Left lung (tissue), 10 donors: ENCODE results near the gene CARHSP1. TPM values are rescaled to one million over a fixed set of nuclear protein-coding genes. Genes with fewer than 3 reads are reported as not detected.

Source experiments
- ATAC-seq: fragments of 200-7000 bp; cut with Tn5 transposase; one replicate; pipeline ENCODE4 v1.9.1; 2020; ENCODE audit warnings: moderate library complexity
- DNase-seq, 4 donors: peaks; one replicate each; pipeline ENCODE4 v3.0.0-alpha.2; 2013 to 2020
- H3K27ac ChIP-seq, 2 donors: fragments of 200-600 bp; sonication (generic) in 1 of 2; one replicate each; pipeline versions ENCODE4 v1.5.0 to v1.8.0; 2020 to 2021
- H3K27me3 ChIP-seq, 2 donors: fragments of 200-600 bp; sonication (generic) in 1 of 2; one replicate each; pipeline versions ENCODE4 v1.5.0 to v1.8.0; 2020 to 2021
- H3K36me3 ChIP-seq, 2 donors: fragments of 200-600 bp; sonication (generic) in 1 of 2; one replicate each; pipeline versions ENCODE4 v1.5.0 to v1.8.0; 2020 to 2021
- H3K4me1 ChIP-seq, 2 donors: fragments of 200-600 bp; one replicate each; pipeline ENCODE4 v1.8.0; 2021
- H3K4me3 ChIP-seq, 2 donors: fragments of 200-600 bp; sonication (generic) in 1 of 2; one replicate each; pipeline versions ENCODE4 v1.5.0 to v1.8.0; 2020 to 2021; ENCODE audit warnings: mild to moderate bottlenecking in 1 of 2
- H3K9me3 ChIP-seq, 2 donors: fragments of 200-600 bp; sonication (generic) in 1 of 2; one replicate each; pipeline versions ENCODE4 v1.5.0 to v1.8.0; 2020 to 2021
- intact Hi-C, 2 donors: fragments of 100-400 bp; cut with DNase I; formaldehyde crosslinking; loops; one replicate each; pipeline versions ENCODE4 v1.11.2 to v1.14.2; 2022
- polyA plus RNA-seq, 6 donors: library from polyadenylated mRNA; unstranded; fragments of 120-200 nt; gene quantifications; one replicate each; pipeline ENCODE4 v1.2.1, GENCODE V29; 2013; ENCODE audit not compliant: insufficient read length in 6 of 6
- total RNA-seq, 2 donors: library from RNA; stranded (reverse); fragmentation: NEBNext Ultra II Directional; extraction: Animal tissue kit (Norgen Biotek cat#: 25700); gene quantifications; one replicate each; pipeline ENCODE4 v1.2.1, GENCODE V29; 2021
- TF ChIP-seq, protein P1 (sequence below), 2 donors: fragments of 200-600 bp; sonication (generic) in 1 of 2; IDR thresholded peaks; one replicate each; pipeline versions ENCODE4 v1.5.0 to v1.8.0; 2021; ENCODE audit warnings: antibody characterized with exemption in 2 of 2
- donor health status: DM: no; HTN: yes; CAD: no.
- donor health status: DM: no; HTN: no; CAD: no.

CARHSP1 gene
- total and polyA plus RNA-seq, 8 donors: 74.0 to 114 (median 93.7) TPM

DNA sequence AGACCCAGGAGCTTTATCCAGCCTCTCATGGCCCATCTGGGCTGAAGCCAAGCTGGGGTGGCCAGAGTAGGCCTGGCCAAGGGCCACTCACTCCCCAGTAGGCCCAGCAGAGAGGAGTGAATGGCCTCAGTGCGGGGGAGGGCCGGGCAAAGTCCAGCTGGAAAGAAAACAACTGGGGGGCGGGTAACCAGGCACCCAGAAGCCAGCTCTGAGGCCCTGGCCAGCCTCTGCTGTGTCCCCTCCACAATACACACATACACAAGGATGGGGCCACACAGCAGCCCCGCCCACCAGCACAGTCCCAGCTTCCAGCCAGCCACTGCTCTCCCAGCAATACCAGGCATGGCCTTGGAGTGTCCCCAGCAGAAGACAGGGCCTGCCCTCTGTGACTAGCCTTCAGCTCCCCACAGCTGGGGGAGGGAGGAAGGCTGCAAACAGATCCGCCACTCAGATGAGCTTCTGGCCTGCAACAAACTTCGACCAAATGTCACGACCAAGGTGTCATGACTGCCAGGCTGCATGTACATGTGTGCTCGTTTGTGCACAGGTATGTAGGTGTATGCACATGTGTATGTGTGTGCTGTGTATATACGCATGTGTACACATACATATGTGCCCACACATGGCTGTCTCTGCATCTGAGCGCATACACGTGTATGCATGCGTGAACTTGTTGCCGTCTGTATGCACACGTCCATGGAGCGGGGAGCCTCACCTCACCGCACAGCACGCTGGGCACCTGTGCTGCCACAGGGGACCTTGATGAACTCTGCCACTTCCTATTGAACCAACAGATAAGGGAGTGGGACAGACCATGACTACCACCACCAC lies 5.0 kb downstream of the CARHSP1 start:
- Histone ChIP-seq H3K27me3 (no peaks in the 10 kb centered on the region), H3K36me3 (peaks cover 0 to 7% of the 10 kb centered on the region in 2 donors), H3K4me1 (peaks cover 33 to 88% of the 10 kb centered on the region in 2 donors), H3K27ac (peak overlapping the region; percentile 61 to 81), H3K4me3 (peak overlapping the region in 1 of 2 donors; percentile 13), H3K9me3 (no peaks in the 10 kb centered on the region)
- intact Hi-C loops: no loop called here
- DNase-seq (peak in 1 of 4 donors; percentile 74), ATAC-seq (peak; percentile 2)
- TF ChIP-seq, protein P1, sequence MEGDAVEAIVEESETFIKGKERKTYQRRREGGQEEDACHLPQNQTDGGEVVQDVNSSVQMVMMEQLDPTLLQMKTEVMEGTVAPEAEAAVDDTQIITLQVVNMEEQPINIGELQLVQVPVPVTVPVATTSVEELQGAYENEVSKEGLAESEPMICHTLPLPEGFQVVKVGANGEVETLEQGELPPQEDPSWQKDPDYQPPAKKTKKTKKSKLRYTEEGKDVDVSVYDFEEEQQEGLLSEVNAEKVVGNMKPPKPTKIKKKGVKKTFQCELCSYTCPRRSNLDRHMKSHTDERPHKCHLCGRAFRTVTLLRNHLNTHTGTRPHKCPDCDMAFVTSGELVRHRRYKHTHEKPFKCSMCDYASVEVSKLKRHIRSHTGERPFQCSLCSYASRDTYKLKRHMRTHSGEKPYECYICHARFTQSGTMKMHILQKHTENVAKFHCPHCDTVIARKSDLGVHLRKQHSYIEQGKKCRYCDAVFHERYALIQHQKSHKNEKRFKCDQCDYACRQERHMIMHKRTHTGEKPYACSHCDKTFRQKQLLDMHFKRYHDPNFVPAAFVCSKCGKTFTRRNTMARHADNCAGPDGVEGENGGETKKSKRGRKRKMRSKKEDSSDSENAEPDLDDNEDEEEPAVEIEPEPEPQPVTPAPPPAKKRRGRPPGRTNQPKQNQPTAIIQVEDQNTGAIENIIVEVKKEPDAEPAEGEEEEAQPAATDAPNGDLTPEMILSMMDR (IDR thresholded peaks at IDR 0.05): peak in 1 of 2 donors; percentile 22

DNA sequence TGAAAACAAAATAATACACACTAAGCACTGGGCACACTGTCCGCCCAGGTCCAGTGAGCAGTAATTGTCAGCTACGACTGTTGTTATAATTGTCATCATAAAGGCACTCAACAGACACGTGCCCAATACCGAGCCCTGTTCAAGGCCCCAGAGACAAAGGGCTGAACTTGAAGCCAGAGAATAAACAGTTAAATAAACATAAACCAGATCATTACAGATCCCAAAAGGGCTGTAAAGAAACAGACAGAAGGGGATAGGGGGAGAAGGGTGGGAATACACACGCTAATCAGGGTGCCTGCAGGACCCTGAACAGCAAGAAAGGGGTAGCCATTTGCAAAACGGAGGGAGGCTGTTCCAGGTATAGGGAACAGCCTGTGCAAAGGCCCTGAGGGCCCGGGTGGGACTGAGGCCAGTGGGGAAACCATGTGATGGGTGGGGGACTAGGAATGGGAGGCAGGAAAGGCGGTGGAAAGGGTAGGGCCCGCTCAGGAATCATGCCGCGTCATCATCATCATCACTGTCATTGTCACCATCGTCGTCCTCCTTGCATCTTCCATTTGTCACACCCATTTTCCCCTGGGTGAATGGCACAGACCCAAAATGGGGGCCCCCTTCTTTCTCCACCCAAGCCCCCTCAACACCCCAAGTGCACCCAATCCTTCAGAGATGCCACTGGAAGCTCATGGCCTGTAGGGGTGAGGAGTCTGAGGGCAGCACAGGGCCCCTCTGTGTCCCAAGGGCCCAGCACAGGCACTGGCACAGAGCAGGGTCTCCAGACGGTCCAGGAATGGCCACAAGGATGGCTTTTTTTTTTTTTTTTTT lies 6.3 kb downstream of the CARHSP1 start:
- DNase-seq (peak in 1 of 4 donors; percentile 60), ATAC-seq (no peak)
- Histone ChIP-seq H3K27me3 (no peaks in the 10 kb centered on the region), H3K27ac (peak overlapping the region; percentile 48 to 58), H3K4me3 (no peak overlapping the region), H3K9me3 (no peaks in the 10 kb centered on the region), H3K4me1 (peaks cover 30 to 88% of the 10 kb centered on the region in 2 donors), H3K36me3 (peaks cover 0 to 17% of the 10 kb centered on the region in 2 donors)
- intact Hi-C loops: no loop called here
- TF ChIP-seq, protein P1 (IDR thresholded peaks at IDR 0.05): no peak

DNA sequence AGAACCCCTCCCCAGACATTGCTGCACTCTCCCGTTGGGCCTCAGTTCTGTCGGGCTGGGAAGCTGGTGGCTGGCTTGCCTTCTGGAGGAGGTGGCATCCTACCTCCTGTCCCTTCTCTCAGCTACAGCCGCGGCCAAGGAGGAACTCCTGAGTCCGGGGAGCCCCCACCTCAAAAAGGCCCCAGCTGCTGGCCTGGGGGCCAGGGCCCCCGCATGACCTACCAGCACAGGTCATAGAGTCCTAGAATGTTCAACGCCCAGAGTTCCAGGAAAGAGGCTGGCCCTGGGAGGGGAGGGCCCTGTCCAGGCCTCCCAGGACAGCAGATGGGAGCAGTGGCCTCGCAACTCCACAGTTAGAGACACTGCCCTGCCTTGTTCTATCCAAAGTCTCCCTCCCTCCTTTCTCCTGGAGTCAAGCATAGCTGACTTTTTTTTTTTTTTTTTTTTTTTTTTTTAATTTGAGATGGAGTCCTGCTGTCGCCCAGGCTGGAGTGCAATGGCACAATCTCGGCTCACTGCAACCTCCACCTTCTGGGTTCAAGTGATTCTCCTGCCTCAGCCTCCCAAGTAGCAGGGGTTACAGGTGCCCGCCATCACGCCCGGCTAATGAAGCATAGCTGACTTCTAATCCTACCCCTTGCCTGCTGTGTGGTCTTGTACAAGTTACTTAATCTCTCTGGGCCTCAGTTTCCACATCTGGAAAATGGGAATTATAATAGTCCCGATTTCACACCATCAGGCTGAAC lies 7.1 kb downstream of the CARHSP1 start:
- TF ChIP-seq, protein P1 (IDR thresholded peaks at IDR 0.05): no peak
- peak overlapping the region; percentile 26 to 58 for H3K27ac ChIP-seq
- intact Hi-C loops: no loop called here
- H3K4me3 ChIP-seq: no peak overlapping the region
- H3K9me3 ChIP-seq: no peaks in the 10 kb centered on the region
- no peaks in the 10 kb centered on the region for H3K27me3 ChIP-seq
- H3K4me1 ChIP-seq: peaks cover 29 to 81% of the 10 kb centered on the region in 2 donors
- peaks cover 0 to 20% of the 10 kb centered on the region in 2 donors for H3K36me3 ChIP-seq
- peak; percentile 6 for ATAC-seq
- peak in 2 of 4 donors; percentile 42 to 60 for DNase-seq

DNA sequence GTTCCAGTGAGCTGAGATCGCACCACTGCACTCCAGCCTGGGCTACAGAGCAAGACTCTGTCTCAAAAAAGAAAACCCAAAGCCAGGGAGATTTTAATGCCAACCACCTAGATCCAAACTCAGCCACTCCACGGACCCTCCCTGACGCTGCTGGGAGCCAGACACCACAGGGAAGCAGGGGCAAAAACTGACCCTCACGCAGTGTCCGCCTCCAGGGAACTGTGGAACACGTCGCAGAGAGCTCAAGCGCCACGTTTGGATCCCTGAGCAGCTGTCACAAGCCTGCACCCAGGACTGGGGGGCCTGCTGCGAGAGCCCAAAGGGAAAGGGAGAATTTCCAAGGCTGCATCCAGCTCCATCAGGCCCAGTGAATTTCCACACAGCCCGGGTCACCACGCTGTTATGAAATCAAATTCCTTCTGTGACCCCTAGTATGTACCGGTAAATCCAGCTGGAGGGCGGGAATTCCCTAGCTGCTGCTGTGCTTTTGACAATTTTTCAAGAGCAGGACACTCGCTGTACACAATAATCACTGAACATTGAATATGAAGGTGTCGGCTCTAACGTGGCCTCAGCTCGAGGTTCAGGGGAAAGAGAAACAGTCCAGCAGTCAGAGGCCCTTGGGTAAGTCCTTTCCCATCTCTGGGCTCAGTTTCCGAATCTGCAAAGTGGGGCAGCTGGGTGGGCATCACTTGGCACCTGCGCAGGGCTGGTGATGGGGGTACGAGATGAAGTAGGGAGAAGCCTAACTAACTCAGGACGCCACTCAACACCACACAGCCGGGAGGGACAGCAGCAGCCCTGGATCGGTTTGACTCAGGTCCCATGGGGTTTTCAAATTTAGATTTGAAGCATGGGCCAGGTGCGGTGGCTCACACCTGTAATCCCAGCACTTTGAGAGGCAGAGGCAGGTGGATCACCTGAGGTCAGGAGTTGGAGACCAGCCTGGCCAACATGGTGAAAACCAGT lies 8.6 kb downstream of the CARHSP1 start:
- DNase-seq (peak in 3 of 4 donors; percentile 34 to 56 (median 51)), ATAC-seq (peak; percentile 15)
- H3K9me3 ChIP-seq: no peaks in the 10 kb centered on the region
- H3K27ac ChIP-seq: peak overlapping the region in 1 of 2 donors; percentile 65
- TF ChIP-seq, protein P1 (IDR thresholded peaks at IDR 0.05): no peak
- H3K36me3 ChIP-seq: peaks cover 0 to 36% of the 10 kb centered on the region in 2 donors
- intact Hi-C loops: no loop called here
- peaks cover 21 to 69% of the 10 kb centered on the region in 2 donors for H3K4me1 ChIP-seq
- no peaks in the 10 kb centered on the region for H3K27me3 ChIP-seq
- no peak overlapping the region for H3K4me3 ChIP-seq
